A549 (cell line): Measurements from ENCODE around the gene CCSAP. TPM values are rescaled to one million over a fixed set of nuclear protein-coding genes. Genes with fewer than 3 reads are reported as not detected.

ENCODE experiments used
- ATAC-seq, 2 experiments: fragments of 200-7000 bp in 1 of 2; fragments of >200 bp in 1 of 2; cut with Nextera tagmentation in 1 of 2; cut with Tn5 transposase in 1 of 2; 3 replicates each; pipeline versions ENCODE4 v1.8.0 to v1.9.1; 2018 to 2020; ENCODE audit warnings: mild to moderate bottlenecking in 1 of 2, moderate library complexity in 1 of 2
- CTCF ChIA-PET: fragments of 300-600 bp; sonication (Branson Sonifier 250); formaldehyde crosslinking; extraction: SDS; loops from one replicate; lab custom pipeline; 2021; ENCODE audit warnings: antibody characterized with exemption, inconsistent platforms; lab: Yijun Ruan, JAX
- POLR2A ChIA-PET: fragments of 350-600 bp; formaldehyde crosslinking; extraction: SDS; loops from one replicate; lab custom pipeline; 2021; ENCODE audit warnings: antibody characterized with exemption, inconsistent platforms; lab: Yijun Ruan, JAX
- DNase-seq, 2 experiments: peaks; one replicate each; pipeline versions ENCODE4 v3.0.0 to v3.0.0-alpha.2; 2011 to 2016; ENCODE audit warnings: low read depth in 1 of 2, low spot score in 1 of 2
- FAIRE-seq: peaks from 2 replicates; lab custom pipeline; 2011; peaks lifted over from hg19 to GRCh38; lab: Jason Lieb, UNC
- H3K27ac ChIP-seq, 2 experiments: fragments of >200 bp; sonication (Bioruptor Twin); formaldehyde crosslinking; 3 replicates each; pipeline ENCODE4 v1.5.1; 2016 to 2017
- H3K4me1 ChIP-seq: fragments of >200 bp; sonication (Bioruptor Twin); formaldehyde crosslinking; 3 replicates; pipeline ENCODE4 v1.6.1; 2016
- H3K4me2 ChIP-seq: fragments of >200 bp; sonication (Bioruptor Twin); formaldehyde crosslinking; 3 replicates; pipeline ENCODE4 v1.6.1; 2016
- H3K4me3 ChIP-seq: fragments of >200 bp; sonication (Bioruptor Twin); formaldehyde crosslinking; 3 replicates; pipeline ENCODE4 v1.5.1; 2016
- H3K9me3 ChIP-seq: fragments of >200 bp; sonication (Bioruptor Twin); formaldehyde crosslinking; 3 replicates; pipeline ENCODE4 v1.6.1; 2016
- BHLHE40 ChIP-seq: IDR thresholded peaks from 2 replicates; pipeline ENCODE4 v1.6.1; 2012; ENCODE audit warnings: low read depth, low read length, inconsistent platforms
- CBX2 ChIP-seq: fragments of 200-600 bp; sonication (generic); IDR thresholded peaks from 2 replicates; pipeline ENCODE4 v1.6.1; 2016; ENCODE audit warnings: low read depth, mild to moderate bottlenecking, borderline replicate concordance
- CTCF ChIP-seq: fragments of >200 bp; sonication (Bioruptor Twin); formaldehyde crosslinking; IDR thresholded peaks from 3 replicates; pipeline ENCODE4 v1.5.1; 2016
- GATA3 ChIP-seq: IDR thresholded peaks from 2 replicates; pipeline ENCODE4 v1.6.1; 2012; ENCODE audit warnings: borderline replicate concordance
- HES2 ChIP-seq: fragments of >200 bp; sonication (Bioruptor Twin); formaldehyde crosslinking; IDR thresholded peaks from 2 replicates; pipeline ENCODE4 v1.6.1; 2016
- KDM1A ChIP-seq: fragments of 200-600 bp; sonication (generic); IDR thresholded peaks from 2 replicates; pipeline ENCODE4 v1.6.1; 2016; ENCODE audit warnings: low read depth, mild to moderate bottlenecking
- MAX ChIP-seq: IDR thresholded peaks from 2 replicates; pipeline ENCODE4 v1.6.1; 2012
- NFE2L2 ChIP-seq: fragments of 150-350 bp; conservative IDR thresholded peaks from 2 replicates; pipeline ENCODE4 v1.6.1; 2014; ENCODE audit warnings: low read length
- NPAS2 ChIP-seq: fragments of 250-450 bp; sonication (Bioruptor Pico); IDR thresholded peaks from 2 replicates; pipeline ENCODE4 v1.8.0; 2022; ENCODE audit warnings: mild to moderate bottlenecking, moderate library complexity, borderline replicate concordance
- NR3C1 ChIP-seq: fragments of >200 bp; sonication (Bioruptor Twin); formaldehyde crosslinking; IDR thresholded peaks from 3 replicates; pipeline ENCODE4 v1.6.1; 2017
- PHF8 ChIP-seq: fragments of 200-600 bp; sonication (generic); IDR thresholded peaks from 2 replicates; pipeline ENCODE4 v1.6.1; 2016; ENCODE audit warnings: low read depth, mild to moderate bottlenecking, antibody characterized with exemption, moderate library complexity, borderline replicate concordance
- RAD21 ChIP-seq, 2 experiments: fragments of >200 bp in 1 of 2; sonication (Bioruptor Twin) in 1 of 2; formaldehyde crosslinking in 1 of 2; IDR thresholded peaks in 1 of 2; conservative IDR thresholded peaks in 1 of 2; 2 replicates in 1 of 2; 3 replicates in 1 of 2; pipeline ENCODE4 v1.6.1; 2012 to 2018; ENCODE audit warnings: inconsistent platforms in 1 of 2
- ZFP36 ChIP-seq: fragments of 450-650 bp; IDR thresholded peaks from 2 replicates; pipeline ENCODE4 v1.6.1; 2014; ENCODE audit warnings: borderline replicate concordance; ENCODE audit not compliant: partially characterized antibody
- WGBS: methylation state at CpG from one replicate; pipeline ENCODE4 v1.1.6; 2017; ENCODE audit errors: missing lambda C conversion rate; 5-methylcytosine and 5-hydroxymethylcytosine counted together
- polyA plus RNA-seq, 4 experiments: library from polyadenylated mRNA; depleted of rRNA in 3 of 4; stranded (reverse); fragments of >200 nt; fragmentation: RNase III in 1 of 4; extraction: RNeasy Plus Mini Kit Qiagen cat#74134 plus additional on column Dnase treatment in 1 of 4; gene quantifications; 2 replicates in 3 of 4; 3 replicates in 1 of 4; pipeline ENCODE4 v1.2.3, GENCODE V29; 2011 to 2017
- small RNA-seq, 6 experiments: library from RNA; depleted of rRNA; stranded (forward); fragments of <200 nt; gene quantifications; one replicate each; pipeline ENCODE3, GENCODE V24; 2012

Gene CCSAP
- polyA plus RNA-seq, 2 of the 4 experiments (the other 2 are of a cell fraction): 6.4 to 9.1 TPM

GRCh38 chr1:229272164-229273158 is 70.4 kb downstream of the CCSAP start:
- ChIA-PET POLR2A (interaction anchor here (0.6 kb wide), 1 partner anchor 619 kb away, joined by 3 read pairs; no protein-coding TSS in a partner anchor), CTCF (interaction anchor here (0.7 to 1.5 kb wide), 5 partner anchors 8 to 608 kb away, joined by 3 to 4 read pairs (median 4); no protein-coding TSS in a partner anchor)
- Histone ChIP-seq H3K27ac (peak overlapping the region; percentile 89 to 99; a peak in 5 of 6 replicates), H3K4me1 (peaks cover 33% of the 10 kb centered on the region), H3K4me3 (peak overlapping the region; percentile 79), H3K9me3 (peaks cover 27% of the 10 kb centered on the region), H3K4me2 (peak overlapping the region; percentile 93)
- DNase-seq (no peak), FAIRE-seq (no peak), ATAC-seq (0 out of 6 replicates have a peak, but pooled peaks of 1 of the 2 experiments have one; percentile 13)
- TF ChIP-seq MAX: no peak
- no peak for TF ChIP-seq NR3C1
- no peak for TF ChIP-seq KDM1A
- TF ChIP-seq HES2: no peak
- no peak for TF ChIP-seq NFE2L2
- TF ChIP-seq GATA3: no peak
- TF ChIP-seq BHLHE40: no peak
- no peak for TF ChIP-seq NPAS2 (CRISPR knock-in tag)
- no peak for TF ChIP-seq PHF8
- TF ChIP-seq ZFP36: no peak
- 75% methylated on average over 11 of the region's 11 CpGs for WGBS

GRCh38 chr1:229271448-229272159 is 71.2 kb downstream of the CCSAP start:
- ATAC-seq (peak; percentile 65 to 76), DNase-seq (peak in 1 of 2 experiments; percentile 31), FAIRE-seq (no peak)
- TF ChIP-seq RAD21 (conservative IDR thresholded peaks at IDR 0.05 in 1 of 2, IDR thresholded peaks at IDR 0.05 in 1 of 2) (peak; percentile 2 to 36; a peak in 2 of 5 replicates), CTCF (peak; percentile 48; the same call in 2 of the 3 replicates), CBX2 (no peak)
- CTCF ChIA-PET: interaction anchor here (0.7 to 1.5 kb wide), 6 partner anchors 9 to 607 kb away, joined by 3 to 4 read pairs (median 4); no protein-coding TSS in a partner anchor
- POLR2A ChIA-PET: interaction anchor here (0.6 to 1.0 kb wide), 4 partner anchors 13 to 618 kb away, joined by 3 to 7 read pairs (median 3); no protein-coding TSS in a partner anchor
- peak overlapping the region; percentile 93 for H3K4me2 ChIP-seq
- H3K4me1 ChIP-seq: peaks cover 33% of the 10 kb centered on the region
- peak overlapping the region; percentile 89 to 99 for H3K27ac ChIP-seq
- H3K9me3 ChIP-seq: peaks cover 34% of the 10 kb centered on the region
- peak overlapping the region; percentile 79 for H3K4me3 ChIP-seq
- 4% methylated on average over 16 of the region's 32 CpGs for whole genome bisulfite sequencing

Small RNA genes lying within 50 kb of the gene (small RNA-seq; reads per million reads assigned to genes)
- 0 to 7.3 (median 0.43) reads per million in 6 experiments for gene RNU6-180P

Other genes starting within 250 kb of the CCSAP start
- 20.6 and 38.4 TPM in 2 replicates for gene RAB4A, start 71.9 kb downstream of the CCSAP start, polyA plus RNA-seq (2011; rRNA removed)
- 31.0 to 31.7 TPM (median 31.5 TPM) in 3 replicates for gene RAB4A, start 71.9 kb downstream of the CCSAP start, polyA plus RNA-seq (2017; fragmentation: RNase III; extraction: RNeasy Plus Mini Kit Qiagen cat#74134 plus additional on column Dnase treatment)
- gene ACTA1, start 91.0 kb upstream of the CCSAP start, polyA plus RNA-seq (2011; rRNA removed): 0.08 and 0.16 TPM in 2 replicates
- 0.16 to 0.25 TPM (median 0.24 TPM) in 3 replicates for gene ACTA1, start 91.0 kb upstream of the CCSAP start, polyA plus RNA-seq (2017; fragmentation: RNase III; extraction: RNeasy Plus Mini Kit Qiagen cat#74134 plus additional on column Dnase treatment)
- 43.2 and 45.9 TPM in 2 replicates for gene NUP133, start 165.3 kb upstream of the CCSAP start, polyA plus RNA-seq (2011; rRNA removed)
- 19.7 to 20.6 TPM (median 19.8 TPM) in 3 replicates for gene NUP133, start 165.3 kb upstream of the CCSAP start, polyA plus RNA-seq (2017; fragmentation: RNase III; extraction: RNeasy Plus Mini Kit Qiagen cat#74134 plus additional on column Dnase treatment)
- 15.1 and 16.3 TPM in 2 replicates for gene ABCB10, start 215.7 kb upstream of the CCSAP start, polyA plus RNA-seq (2011; rRNA removed)
- 12.5 to 13.9 TPM (median 12.9 TPM) in 3 replicates for gene ABCB10, start 215.7 kb upstream of the CCSAP start, polyA plus RNA-seq (2017; fragmentation: RNase III; extraction: RNeasy Plus Mini Kit Qiagen cat#74134 plus additional on column Dnase treatment)